ENCODE measurements around the gene AQP3. TPM values are rescaled to one million over a fixed set of nuclear protein-coding genes. Genes with fewer than 3 reads are reported as not detected.
A peak's percentile ranks its signal among the peaks of the same experiment; 100 is the strongest.

Gene AQP3
- total and polyA plus RNA-seq, 2 of the 13 experiments (the other 11 are each of a cell fraction or from before 2014, with no cell fraction given) = 1.4 to 5.5 TPM

DNA sequence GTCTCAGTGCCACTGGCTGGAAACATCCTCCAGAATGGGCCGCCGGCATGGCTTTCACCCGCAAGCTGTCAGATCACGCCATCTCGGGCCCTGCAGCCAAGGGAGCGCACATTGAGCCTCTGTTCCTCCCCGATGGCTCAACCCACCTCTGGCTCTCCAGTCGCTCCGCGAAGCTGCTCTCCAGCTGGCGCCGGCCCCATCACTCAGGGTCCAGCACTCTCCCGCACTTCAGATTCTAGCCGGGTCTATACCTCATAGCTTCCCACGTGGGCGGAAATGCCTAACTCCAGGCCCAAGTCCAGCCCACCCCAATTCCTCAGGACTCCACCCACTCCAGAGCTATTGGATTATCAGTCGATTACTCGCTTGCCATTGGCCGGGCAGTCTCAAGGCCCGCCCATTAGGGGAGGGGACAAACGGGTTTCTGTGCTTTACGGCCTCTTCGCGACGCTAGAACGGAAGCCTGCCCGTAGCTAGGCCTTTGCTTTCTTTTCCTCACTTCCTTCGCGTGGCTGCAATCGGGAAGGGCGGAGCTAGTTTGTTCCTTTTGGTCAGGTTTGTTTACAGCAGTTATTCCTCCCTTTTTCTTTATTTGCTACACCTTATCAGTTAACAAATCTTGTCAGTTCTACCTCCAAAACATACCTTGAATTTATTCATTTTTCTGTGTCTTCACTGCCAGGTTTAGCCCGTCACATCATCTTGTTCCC lies 26.4 kb upstream of the AQP3 start, which contains the start of gene NOL6 (continued):
- TF ChIP-seq, protein P1, sequence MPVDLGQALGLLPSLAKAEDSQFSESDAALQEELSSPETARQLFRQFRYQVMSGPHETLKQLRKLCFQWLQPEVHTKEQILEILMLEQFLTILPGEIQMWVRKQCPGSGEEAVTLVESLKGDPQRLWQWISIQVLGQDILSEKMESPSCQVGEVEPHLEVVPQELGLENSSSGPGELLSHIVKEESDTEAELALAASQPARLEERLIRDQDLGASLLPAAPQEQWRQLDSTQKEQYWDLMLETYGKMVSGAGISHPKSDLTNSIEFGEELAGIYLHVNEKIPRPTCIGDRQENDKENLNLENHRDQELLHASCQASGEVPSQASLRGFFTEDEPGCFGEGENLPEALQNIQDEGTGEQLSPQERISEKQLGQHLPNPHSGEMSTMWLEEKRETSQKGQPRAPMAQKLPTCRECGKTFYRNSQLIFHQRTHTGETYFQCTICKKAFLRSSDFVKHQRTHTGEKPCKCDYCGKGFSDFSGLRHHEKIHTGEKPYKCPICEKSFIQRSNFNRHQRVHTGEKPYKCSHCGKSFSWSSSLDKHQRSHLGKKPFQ (CRISPR knock-in tag; IDR thresholded peaks at IDR 0.05; ENCODE audit: insufficient replicate concordance) = no peak
- peak; percentile 70 for TF ChIP-seq KDM5B (CRISPR knock-in tag; IDR thresholded peaks at IDR 0.05; ENCODE audit: borderline replicate concordance)
- no peak for TF ChIP-seq JUNB (CRISPR knock-in tag; IDR thresholded peaks at IDR 0.05; ENCODE audit: borderline replicate concordance)
- TF ChIP-seq, protein P2, sequence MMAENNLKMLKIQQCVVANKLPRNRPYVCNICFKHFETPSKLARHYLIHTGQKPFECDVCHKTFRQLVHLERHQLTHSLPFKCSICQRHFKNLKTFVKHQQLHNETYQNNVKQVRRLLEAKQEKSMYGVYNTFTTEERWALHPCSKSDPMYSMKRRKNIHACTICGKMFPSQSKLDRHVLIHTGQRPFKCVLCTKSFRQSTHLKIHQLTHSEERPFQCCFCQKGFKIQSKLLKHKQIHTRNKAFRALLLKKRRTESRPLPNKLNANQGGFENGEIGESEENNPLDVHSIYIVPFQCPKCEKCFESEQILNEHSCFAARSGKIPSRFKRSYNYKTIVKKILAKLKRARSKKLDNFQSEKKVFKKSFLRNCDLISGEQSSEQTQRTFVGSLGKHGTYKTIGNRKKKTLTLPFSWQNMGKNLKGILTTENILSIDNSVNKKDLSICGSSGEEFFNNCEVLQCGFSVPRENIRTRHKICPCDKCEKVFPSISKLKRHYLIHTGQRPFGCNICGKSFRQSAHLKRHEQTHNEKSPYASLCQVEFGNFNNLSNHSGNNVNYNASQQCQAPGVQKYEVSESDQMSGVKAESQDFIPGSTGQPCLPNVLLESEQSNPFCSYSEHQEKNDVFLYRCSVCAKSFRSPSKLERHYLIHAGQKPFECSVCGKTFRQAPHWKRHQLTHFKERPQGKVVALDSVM (CRISPR knock-in tag; IDR thresholded peaks at IDR 0.05) = no peak
- TF ChIP-seq, protein P3, sequence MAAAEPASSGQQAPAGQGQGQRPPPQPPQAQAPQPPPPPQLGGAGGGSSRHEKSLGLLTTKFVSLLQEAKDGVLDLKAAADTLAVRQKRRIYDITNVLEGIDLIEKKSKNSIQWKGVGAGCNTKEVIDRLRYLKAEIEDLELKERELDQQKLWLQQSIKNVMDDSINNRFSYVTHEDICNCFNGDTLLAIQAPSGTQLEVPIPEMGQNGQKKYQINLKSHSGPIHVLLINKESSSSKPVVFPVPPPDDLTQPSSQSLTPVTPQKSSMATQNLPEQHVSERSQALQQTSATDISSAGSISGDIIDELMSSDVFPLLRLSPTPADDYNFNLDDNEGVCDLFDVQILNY (CRISPR knock-in tag; conservative IDR thresholded peaks at IDR 0.05) = no peak
- no peak for TF ChIP-seq ZNF264 (CRISPR knock-in tag; IDR thresholded peaks at IDR 0.05)
- TF ChIP-seq, protein P4, sequence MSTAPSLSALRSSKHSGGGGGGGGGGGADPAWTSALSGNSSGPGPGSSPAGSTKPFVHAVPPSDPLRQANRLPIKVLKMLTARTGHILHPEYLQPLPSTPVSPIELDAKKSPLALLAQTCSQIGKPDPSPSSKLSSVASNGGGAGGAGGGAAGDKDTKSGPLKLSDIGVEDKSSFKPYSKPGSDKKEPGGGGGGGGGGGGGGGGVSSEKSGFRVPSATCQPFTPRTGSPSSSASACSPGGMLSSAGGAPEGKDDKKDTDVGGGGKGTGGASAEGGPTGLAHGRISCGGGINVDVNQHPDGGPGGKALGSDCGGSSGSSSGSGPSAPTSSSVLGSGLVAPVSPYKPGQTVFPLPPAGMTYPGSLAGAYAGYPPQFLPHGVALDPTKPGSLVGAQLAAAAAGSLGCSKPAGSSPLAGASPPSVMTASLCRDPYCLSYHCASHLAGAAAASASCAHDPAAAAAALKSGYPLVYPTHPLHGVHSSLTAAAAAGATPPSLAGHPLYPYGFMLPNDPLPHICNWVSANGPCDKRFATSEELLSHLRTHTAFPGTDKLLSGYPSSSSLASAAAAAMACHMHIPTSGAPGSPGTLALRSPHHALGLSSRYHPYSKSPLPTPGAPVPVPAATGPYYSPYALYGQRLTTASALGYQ (CRISPR knock-in tag; IDR thresholded peaks at IDR 0.05) = no peak
- TF ChIP-seq SATB2 (CRISPR knock-in tag; IDR thresholded peaks at IDR 0.05) = no peak
- TF ChIP-seq, protein P5, sequence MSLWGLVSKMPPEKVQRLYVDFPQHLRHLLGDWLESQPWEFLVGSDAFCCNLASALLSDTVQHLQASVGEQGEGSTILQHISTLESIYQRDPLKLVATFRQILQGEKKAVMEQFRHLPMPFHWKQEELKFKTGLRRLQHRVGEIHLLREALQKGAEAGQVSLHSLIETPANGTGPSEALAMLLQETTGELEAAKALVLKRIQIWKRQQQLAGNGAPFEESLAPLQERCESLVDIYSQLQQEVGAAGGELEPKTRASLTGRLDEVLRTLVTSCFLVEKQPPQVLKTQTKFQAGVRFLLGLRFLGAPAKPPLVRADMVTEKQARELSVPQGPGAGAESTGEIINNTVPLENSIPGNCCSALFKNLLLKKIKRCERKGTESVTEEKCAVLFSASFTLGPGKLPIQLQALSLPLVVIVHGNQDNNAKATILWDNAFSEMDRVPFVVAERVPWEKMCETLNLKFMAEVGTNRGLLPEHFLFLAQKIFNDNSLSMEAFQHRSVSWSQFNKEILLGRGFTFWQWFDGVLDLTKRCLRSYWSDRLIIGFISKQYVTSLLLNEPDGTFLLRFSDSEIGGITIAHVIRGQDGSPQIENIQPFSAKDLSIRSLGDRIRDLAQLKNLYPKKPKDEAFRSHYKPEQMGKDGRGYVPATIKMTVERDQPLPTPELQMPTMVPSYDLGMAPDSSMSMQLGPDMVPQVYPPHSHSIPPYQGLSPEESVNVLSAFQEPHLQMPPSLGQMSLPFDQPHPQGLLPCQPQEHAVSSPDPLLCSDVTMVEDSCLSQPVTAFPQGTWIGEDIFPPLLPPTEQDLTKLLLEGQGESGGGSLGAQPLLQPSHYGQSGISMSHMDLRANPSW (CRISPR knock-in tag; IDR thresholded peaks at IDR 0.05; ENCODE audit: borderline replicate concordance) = no peak; the same call in 1 of the 2 replicates
- no peak for TF ChIP-seq MEIS1 (CRISPR knock-in tag; IDR thresholded peaks at IDR 0.05; ENCODE audit: borderline replicate concordance)
- TF ChIP-seq ZNF777 (CRISPR knock-in tag; IDR thresholded peaks at IDR 0.05) = no peak
- TF ChIP-seq, protein P6, sequence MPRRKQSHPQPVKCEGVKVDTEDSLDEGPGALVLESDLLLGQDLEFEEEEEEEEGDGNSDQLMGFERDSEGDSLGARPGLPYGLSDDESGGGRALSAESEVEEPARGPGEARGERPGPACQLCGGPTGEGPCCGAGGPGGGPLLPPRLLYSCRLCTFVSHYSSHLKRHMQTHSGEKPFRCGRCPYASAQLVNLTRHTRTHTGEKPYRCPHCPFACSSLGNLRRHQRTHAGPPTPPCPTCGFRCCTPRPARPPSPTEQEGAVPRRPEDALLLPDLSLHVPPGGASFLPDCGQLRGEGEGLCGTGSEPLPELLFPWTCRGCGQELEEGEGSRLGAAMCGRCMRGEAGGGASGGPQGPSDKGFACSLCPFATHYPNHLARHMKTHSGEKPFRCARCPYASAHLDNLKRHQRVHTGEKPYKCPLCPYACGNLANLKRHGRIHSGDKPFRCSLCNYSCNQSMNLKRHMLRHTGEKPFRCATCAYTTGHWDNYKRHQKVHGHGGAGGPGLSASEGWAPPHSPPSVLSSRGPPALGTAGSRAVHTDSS (CRISPR knock-in tag; conservative IDR thresholded peaks at IDR 0.05) = no peak
- TF ChIP-seq PTBP1 (IDR thresholded peaks at IDR 0.05; ENCODE audit: low read depth, low read length, poor library complexity, severe bottlenecking) = no peak
- no peak for TF ChIP-seq ZNF841 (CRISPR knock-in tag; IDR thresholded peaks at IDR 0.05; ENCODE audit: borderline replicate concordance)
- no peak for TF ChIP-seq ZNF713 (CRISPR knock-in tag; IDR thresholded peaks at IDR 0.05)
- no peak for TF ChIP-seq ZNF337 (CRISPR knock-in tag; IDR thresholded peaks at IDR 0.05; ENCODE audit: borderline replicate concordance, low read depth)
- TF ChIP-seq, protein P7, sequence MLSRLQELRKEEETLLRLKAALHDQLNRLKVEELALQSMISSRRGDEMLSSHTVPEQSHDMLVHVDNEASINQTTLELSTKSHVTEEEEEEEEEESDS (CRISPR knock-in tag; IDR thresholded peaks at IDR 0.05; ENCODE audit: borderline replicate concordance) = no peak

All from HepG2 (cell line).